Measurements from ENCODE around the gene HPCAL1.

HPCAL1 gene

GRCh38 chr2:10475221-10475722, 172.6 kb downstream of the HPCAL1 start:
- DNase-seq: no peak

GRCh38 chr2:10475811-10476660, 173.3 kb downstream of the HPCAL1 start:
- no peak for DNase-seq

GRCh38 chr2:10476723-10477442, 174.2 kb downstream of the HPCAL1 start:
- no peak for DNase-seq

All from NCI-H2081 treated with DMSO at 0.1 percent for 48 hours (cell line).